NCI-H1105 treated with DMSO at 0.1 percent for 48 hours (cell line): ENCODE data around the gene MIA2.
"Not testable (repeated sequence)": the region's sequence is repeated elsewhere in the genome, so short reads cannot be mapped to it uniquely, and the experiment has no call there.

ENCODE experiments used
- DNase-seq: peaks from one replicate; lab custom pipeline; 2025; lab: John Stamatoyannopoulos, UW

Gene MIA2, protein sequence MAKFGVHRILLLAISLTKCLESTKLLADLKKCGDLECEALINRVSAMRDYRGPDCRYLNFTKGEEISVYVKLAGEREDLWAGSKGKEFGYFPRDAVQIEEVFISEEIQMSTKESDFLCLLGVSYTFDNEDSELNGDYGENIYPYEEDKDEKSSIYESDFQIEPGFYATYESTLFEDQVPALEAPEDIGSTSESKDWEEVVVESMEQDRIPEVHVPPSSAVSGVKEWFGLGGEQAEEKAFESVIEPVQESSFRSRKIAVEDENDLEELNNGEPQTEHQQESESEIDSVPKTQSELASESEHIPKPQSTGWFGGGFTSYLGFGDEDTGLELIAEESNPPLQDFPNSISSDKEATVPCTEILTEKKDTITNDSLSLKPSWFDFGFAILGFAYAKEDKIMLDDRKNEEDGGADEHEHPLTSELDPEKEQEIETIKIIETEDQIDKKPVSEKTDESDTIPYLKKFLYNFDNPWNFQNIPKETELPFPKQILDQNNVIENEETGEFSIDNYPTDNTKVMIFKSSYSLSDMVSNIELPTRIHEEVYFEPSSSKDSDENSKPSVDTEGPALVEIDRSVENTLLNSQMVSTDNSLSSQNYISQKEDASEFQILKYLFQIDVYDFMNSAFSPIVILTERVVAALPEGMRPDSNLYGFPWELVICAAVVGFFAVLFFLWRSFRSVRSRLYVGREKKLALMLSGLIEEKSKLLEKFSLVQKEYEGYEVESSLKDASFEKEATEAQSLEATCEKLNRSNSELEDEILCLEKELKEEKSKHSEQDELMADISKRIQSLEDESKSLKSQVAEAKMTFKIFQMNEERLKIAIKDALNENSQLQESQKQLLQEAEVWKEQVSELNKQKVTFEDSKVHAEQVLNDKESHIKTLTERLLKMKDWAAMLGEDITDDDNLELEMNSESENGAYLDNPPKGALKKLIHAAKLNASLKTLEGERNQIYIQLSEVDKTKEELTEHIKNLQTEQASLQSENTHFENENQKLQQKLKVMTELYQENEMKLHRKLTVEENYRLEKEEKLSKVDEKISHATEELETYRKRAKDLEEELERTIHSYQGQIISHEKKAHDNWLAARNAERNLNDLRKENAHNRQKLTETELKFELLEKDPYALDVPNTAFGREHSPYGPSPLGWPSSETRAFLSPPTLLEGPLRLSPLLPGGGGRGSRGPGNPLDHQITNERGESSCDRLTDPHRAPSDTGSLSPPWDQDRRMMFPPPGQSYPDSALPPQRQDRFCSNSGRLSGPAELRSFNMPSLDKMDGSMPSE (N-terminal part only)

DNA sequence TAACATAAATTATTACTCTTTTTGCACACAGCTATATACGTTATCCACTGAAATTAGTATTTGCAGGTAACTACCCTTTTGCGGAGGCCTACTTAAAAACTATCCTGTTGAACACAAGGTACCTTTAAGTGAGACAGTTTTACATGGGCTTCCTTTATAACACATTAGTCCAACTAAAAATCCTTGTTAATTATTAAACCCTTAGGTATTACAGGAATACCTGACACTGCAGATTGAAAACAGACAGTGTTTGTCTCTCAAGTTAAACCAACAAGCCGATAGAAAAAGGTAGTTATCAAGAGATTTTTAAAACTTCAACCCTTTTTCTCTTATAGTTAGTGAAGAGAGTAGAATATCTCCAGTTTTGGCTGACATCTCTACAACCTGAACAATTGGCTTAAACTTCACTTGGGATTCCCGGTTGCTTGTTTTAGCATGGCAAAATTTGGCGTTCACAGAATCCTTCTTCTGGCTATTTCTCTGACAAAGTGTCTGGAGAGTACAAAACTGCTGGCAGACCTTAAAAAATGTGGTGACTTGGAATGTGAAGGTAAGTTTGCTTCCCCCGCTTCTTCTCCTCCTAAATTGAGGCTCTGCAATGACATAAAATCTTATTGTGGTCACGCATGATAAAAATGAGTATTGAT is at the start of gene MIA2:
Gene MIA2, plus strand, starts transcription at position 236 of the 647 bp plus-strand sequence. Its CDS starts 200 bp downstream, at position 436.
- no peak for DNase-seq

DNA sequence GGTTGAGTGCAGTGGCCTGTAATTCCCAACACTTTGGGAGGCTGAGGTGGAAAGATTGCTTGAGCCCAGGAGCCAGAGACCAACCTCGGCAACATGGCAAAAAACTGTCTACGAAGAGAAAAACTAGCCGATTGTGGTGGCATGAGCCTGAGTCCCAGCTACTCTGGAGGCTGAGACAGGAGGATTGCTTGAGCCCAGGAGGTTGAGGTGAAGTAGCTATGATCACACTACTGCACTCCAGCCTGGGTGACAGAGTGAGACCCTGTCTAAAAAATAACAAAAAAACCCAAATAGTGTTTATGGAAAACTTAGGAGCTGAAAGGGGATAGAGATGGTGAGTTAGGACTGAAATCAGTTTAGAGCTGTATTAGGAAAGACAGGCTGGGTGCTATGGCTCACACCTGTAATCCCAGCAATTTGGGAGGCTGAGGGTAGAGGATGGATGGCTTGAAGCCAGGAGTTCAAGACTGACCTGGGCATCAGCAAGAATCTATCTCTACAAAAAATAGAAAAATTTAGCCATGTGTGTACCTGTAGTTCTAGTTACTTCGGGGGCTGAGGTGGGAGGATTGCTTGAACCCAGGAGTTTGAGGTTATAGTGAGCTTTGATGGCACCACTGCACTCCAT is 49.0 kb upstream of the MIA2 start:
- no peak for DNase-seq

DNA sequence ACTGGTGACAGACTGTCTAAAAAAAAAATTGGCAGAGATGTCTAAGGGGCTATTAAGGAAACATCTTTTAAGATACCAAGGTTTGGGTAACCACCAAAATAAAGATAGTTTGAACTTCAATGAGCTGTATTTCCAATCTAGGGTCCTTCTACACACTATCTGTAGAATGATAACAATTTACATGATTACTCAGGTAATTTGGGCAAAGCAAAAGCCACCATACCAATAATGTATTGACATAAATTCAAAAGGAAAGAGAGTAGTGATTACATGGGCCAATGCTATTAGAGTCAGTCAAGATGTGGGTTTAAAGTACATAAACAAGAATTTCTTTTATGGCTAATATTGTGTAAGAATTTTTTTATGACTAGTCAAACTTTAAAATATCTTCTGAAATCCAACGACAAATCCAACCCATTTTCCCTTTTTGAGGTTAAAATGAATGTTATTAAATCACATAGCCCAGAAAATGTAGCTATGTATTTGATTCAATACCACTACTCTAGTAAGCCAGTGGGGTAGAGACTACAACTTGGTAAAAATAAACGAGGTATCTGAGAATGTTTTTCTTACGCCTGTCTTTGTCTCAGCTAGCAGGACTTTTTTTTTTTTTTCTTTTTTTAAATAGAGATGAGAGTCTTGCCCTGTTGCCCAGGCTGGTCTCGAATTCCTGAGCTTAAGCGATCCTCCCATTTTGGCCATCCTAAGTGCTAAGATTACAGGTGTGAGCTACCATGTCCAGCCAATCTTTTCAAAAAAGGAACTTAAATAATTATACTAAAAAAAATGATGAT is 48.3 kb upstream of the MIA2 start:
- no peak for DNase-seq

DNA sequence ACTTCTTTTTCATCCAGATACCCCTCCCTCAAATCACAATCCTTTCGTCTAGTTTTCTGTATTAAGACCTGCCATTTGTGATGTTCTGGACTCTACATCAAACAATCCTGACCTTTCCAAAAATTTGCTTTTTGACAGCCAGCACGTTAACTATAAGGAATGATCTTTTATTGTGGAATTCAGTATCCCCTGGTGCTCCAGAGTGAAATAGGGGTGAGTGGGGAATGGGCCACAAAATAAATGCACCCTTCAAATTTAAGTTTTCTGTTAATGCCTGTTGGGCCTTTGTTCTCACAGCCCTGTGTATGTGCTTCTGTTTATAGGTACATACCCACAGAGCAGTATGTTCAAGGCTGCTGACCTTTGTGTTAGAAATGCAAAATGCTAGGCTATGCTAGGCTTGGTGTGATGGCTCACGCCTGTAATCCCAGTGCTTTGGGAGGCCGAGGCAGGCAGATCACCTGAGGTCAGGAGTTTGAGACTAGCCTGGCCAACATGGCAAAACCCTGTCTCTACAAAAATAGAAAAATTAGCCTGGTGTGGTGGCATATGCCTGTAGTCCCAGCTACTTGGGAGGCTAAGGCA is 46.7 kb upstream of the MIA2 start:
- no peak for DNase-seq

DNA sequence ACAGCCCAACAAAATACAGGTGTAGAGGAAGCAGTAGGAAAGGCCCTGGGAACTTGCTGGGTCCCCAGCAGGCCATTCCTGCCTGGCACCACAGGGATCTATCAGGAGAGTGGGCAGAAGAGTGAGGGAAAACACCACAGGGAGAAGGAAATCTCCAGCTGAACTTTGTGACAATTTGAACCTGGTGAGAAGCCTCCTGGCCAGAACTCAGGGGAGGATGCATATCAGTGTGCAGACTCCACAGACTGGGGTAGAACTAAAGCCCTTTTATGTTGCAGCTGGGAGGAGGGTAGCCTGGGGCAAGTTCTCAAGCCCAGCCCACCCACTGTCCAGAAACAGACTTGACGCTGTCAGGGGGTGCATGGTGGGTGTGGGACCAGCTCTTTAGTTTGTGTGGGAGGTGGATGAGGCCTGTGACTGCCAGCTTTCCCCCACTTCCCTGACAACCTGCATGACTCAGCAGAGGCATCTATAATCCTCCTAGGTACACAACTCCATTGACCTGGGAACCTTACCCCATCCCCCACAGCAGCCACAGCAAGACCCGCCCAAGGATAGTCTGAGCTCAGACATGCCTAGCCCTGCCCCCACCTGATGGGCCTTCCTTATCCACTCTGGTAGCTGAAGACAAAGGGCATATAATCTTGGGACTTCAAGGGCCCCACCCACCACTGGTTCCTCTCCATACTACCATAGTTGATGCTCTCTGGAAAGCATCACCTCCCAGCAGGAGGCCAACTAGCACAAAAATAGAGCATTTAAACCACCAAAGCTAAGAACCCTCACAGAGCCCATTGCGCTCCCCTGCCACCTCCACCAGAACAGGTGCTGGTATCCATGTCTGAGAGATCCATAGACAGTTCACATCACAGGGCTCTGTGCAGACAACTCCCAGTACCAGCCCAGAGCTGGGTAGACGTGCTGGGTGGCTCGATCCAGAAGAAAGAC is 29.8 kb upstream of the MIA2 start:
- no peak for DNase-seq

DNA sequence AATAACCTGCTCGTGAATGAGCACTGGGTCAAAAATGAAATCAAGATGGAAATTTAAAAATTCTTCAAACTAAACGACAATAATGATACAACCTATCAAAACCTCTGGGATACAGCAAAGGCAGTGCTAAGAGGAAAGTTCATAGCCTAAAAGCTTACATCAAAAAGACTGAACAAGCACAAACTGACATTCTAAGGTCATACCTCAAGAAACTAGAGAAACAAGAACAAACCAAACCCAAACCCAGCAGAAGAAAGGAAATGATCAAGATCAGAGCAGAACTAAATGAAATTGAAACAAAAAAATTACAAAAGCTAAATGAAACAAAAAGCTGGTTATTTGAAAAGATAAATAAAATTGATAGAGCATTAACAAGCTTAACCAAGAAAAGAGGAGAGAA is 26.3 kb upstream of the MIA2 start:
- not testable (repeated sequence) for DNase-seq

DNA sequence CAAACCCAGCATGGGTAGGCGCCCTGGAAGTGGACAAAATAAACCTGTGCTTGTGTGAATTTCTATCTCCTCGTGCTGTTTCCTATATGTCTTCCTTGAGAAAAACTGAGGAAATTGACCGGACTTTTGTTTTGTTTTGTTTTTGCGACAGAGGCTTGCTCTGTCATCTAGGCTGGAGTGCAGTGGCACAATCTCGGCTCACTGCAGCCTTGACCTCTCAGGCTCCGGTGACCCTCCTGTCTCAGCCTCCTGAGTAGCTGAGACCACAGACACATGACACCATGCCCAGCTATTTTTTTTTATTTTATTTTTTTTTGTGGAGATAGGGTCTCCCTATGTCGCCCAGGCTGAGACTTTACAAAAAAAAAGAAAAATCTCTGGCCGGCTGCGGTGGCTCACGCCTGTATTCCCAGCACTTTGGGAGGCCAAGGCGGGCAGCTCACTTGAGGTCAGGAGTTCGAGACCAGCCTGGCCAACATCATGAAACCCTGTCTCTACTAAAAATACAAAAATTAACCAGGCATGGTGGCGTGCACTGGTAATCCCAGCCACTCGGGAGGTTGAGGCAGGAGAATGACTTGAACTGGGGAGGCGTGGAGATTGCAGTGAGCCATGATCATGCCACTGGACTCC is 22.5 kb upstream of the MIA2 start:
- DNase-seq = no peak

DNA sequence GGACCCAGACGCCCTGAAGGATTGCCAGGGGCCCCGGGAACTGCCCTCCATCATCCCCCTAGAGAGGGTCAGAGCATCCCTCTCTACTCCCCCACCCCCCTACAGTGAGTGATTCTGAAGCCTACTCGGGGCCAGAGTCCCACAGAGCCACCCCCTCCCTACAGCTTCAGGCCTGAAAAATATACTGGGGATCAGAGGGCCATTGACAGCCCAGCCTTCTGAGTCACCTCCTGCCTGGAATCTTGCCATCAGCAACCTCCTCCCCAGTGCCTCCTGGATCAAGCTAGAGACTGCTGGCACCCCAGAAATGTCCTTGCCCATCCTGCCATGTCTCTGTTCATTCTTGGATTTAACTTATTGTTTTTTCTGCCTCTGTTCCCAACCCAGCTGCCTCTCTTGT is 21.7 kb upstream of the MIA2 start:
- DNase-seq = no peak

DNA sequence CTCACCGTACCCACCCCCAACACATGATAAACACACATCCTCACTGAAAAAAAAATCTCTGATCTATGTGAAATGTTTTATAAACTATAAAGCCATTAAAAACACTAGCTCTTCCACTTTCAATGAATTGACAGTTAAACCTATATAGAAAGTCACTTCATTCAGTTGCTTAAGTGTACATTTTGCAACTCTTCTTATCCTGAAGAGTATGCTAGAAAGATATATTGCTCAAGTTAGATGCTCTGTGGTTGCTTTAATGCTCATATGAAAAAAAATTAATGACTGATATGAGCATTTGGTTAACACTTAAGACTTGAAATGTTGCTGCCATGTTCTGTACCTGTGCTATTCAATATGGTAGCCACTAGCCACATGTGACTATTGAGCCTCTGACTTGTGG is 21.0 kb upstream of the MIA2 start:
- DNase-seq = no peak

DNA sequence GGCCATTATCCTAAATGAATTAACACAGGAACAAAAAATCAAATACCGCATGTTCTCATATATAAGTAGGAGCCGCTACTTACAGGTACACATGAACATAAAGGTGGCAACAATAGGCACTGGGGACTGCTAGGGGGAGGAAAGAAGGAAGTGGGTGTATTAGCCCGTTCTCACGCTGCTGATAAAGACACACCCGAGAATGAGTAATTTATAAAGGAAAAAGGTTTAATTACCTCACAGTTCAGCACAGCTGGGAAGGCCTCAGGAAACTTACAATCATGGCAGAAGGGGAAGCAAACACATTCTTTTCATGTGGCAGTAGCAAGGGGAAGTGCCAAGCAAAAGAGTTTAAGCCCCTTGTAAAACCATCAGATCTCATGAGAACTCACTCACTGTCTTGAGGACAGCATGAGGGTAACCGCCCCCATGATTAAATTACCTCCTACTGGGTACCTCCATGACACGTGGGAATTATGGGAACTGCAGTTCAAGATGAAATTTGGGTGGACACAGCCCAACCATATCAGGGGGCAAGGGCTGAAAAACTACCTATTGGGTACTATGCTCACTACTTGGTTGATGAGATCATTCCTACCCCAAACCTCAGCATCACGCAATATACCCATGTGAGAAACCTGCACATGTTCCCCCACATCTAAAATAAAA is 16.4 kb upstream of the MIA2 start:
- no peak for DNase-seq

DNA sequence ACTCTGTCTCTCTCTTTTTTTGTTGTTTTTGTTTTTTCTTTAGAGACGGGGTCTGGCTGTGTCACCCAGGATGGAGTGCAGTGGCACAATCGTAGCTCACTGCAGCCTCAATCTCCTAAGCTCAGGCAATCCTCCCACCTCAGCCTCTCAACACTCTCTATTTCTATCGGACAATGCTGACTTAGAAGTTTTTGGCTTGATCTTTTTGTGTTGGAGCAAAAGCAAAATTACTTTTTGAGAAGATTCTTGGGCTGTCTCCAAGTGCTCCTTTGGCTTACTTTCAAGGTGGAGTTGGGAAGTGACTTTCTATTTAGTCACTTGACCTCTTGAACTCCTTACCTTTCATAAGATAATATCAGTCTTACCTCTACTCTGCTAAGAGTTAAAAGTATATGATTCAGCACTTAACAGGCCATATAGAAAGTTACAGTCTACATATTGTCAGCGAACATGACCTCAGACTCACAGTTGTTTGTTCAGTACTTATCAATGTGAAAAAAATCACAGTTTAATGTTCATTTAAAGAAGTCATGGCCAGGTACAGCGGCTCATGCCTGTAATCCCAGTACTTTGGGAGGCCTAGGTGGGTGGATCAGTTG is 15.4 kb upstream of the MIA2 start:
- no peak for DNase-seq

DNA sequence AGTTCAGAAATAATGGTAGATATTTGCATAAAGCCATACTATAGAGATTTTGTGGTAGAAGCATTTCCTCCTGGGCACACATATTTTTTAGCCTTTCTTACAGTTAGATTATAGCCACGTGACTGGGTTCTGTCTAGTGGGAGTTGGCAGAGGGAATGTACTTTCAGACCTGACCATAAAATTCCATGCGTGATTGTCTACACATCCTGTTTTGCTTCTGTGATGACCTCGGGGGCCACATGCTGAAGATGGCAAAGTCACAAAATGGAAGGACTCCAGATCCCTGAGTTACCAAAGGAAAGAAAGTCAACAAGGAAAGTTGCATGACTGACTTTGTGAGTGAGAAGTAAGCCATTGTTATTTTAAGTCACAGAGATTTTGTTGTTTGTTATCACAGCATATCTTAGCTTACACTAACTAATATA is 14.6 kb upstream of the MIA2 start:
- no peak for DNase-seq

DNA sequence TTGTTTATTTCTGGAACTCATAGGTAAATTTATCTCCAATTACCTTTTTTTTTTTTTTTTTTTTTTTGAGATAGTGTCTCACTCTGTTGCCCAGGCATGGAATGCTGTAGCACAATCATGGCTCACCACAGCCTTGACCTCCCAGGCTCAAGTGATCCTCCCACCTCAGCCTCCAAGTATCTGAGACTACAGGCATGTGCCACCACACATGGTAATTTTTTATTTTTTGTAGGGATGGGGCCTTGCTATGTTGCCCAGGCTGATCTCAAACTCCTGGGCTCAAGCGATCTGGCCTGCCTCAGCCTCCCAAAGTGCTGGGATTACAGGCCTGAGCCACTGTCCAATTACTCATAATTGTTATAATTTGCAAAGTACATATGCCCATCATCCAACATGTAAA is 13.2 kb upstream of the MIA2 start:
- not testable (repeated sequence) for DNase-seq

DNA sequence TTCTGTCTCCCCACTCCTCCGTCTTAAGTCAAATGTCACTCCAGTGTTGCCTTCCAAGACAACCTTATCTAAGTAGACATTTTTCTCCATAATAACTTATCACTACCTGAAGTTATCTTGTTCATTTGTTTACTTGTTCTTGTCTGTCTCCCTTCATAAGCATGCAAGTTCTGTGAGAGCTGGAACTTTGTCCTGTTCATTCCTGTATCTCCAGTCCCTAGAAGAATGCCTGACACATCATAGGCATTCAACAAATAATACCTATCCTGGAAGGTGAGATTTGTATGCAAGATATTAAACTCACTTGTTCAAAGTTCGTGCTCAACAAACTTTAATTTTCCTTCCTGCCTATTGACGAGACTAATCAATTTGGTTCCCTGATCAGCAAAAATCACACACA is 5.7 kb upstream of the MIA2 start:
- no peak for DNase-seq

DNA sequence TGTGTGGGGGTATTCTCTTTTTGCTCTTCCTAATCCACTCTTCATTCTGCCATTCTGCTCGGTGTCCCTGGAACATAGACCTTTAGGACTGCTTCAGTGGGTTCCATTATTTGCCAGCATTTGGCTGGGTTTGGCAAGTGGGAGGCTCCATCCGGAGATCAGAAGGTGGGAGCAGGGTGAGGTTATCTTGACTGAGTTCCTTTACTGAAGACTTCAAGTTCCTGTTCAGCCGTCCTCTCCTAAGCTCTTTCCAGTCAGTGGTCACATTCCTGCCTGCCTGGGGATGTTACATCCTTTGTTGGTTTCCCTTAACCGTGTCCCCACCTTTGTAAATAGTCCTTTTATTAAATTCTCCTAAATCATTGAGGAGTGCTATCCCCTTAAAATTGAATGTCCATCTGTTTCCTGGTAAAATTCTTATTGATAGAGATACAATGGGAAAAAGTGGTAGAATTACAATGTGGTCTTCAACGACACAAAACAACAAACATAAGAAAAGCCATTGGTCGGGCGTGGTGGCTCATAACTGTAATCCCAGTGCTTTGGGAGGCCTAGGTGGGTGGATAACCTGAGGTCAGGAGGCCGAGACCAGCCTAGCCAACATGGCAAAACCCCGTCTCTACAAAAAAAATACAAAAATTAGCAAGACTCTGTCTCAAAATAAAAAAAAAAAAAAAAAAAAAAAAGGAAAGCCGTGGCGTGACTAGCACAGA is 5.0 kb upstream of the MIA2 start:
- no peak for DNase-seq

DNA sequence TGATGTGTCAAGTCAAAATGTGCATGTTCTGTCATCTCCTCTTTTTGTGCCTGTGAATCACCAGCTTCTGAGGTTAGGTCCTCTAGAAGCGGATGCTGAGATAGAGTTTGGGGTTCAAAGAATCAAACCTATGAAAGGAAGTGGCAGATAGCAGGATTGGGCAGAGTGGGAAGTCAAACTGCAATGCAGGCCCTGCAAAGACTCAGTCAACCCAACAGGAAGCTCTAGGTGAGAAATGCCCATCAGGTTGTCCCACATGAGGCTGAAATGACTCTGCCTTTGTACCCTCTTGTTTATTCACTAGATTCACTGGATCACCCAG is 4.5 kb upstream of the MIA2 start:
- no peak for DNase-seq

DNA sequence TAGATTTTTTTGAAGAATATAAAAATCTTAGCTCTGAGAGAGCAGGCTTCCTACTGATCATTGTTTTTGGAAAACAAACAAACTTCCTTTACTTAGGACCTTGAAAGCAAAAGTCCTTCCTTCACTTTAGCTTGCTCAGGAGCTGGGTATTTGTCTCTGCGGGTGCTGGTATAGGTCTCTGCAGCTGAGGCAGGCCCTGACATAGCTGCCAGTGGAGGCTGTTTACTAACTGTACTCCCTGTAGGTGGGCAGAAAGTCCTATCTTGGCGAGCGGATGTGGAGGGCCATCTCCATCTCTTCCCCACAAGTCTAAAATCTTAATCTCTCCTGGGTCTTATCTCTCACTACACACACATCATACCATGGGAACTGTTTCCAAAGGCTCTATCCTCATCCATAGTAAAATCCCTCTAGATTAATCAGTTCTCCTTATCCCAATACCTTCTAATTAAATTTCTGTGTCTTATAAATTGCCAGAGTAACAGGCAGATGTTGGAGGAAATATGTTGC is 4.1 kb upstream of the MIA2 start:
- DNase-seq = no peak
